OCI-LY7 (cell line): ENCODE measurements around the gene MYLK. TPM values are rescaled to one million over a fixed set of nuclear protein-coding genes. Genes with fewer than 3 reads are reported as not detected.

Source experiments
- BruUV-seq: library from RNA; stranded (reverse); fragments of 400-500 nt; replicated peaks from 2 replicates; lab custom pipeline; 2021; lab: Mats Ljungman, UMichigan
- CTCF ChIA-PET: fragments of 300-600 bp; sonication (Branson Sonifier 250); formaldehyde crosslinking; loops from one replicate; lab custom pipeline; 2022; ENCODE audit warnings: antibody characterized with exemption; ENCODE audit not compliant: unreplicated experiment; lab: Charles Lee
- POLR2A ChIA-PET: fragments of 300-600 bp; sonication (Branson Sonifier 250); formaldehyde crosslinking; loops from one replicate; lab custom pipeline; 2022; ENCODE audit warnings: antibody characterized with exemption; lab: Charles Lee
- DNase-seq: peaks from one replicate; pipeline ENCODE4 v3.0.0-alpha.2; 2015; ENCODE audit warnings: low spot score
- H2AFZ ChIP-seq: fragments of 200-600 bp; sonication (generic), shearing (Covaris generic); 2 replicates; pipeline ENCODE4 v1.6.1; 2014; ENCODE audit warnings: mild to moderate bottlenecking, antibody characterized with exemption, low read length, moderate library complexity
- H3K27ac ChIP-seq: fragments of 200-600 bp; sonication (generic); 2 replicates; pipeline ENCODE4 v1.5.1; 2014; ENCODE audit warnings: mixed run types, low read depth, mild to moderate bottlenecking, moderate library complexity, low read length, inconsistent platforms; ENCODE audit not compliant: poor library complexity, severe bottlenecking
- H3K36me3 ChIP-seq: fragments of 200-600 bp; sonication (generic); 2 replicates; pipeline ENCODE4 v1.6.1; 2014; ENCODE audit warnings: mild to moderate bottlenecking, antibody characterized with exemption, low read length, moderate library complexity, mixed read lengths; ENCODE audit not compliant: insufficient read depth
- H3K4me1 ChIP-seq: fragments of 200-600 bp; sonication (generic); 2 replicates; pipeline ENCODE4 v1.5.1; 2014; ENCODE audit warnings: mild to moderate bottlenecking, low read length; ENCODE audit not compliant: insufficient read depth, poor library complexity, severe bottlenecking
- H3K4me2 ChIP-seq: fragments of 200-600 bp; sonication (generic); 2 replicates; pipeline ENCODE4 v1.6.1; 2014; ENCODE audit warnings: mild to moderate bottlenecking, low read length
- H3K4me3 ChIP-seq: fragments of 200-600 bp; sonication (generic); 2 replicates; pipeline ENCODE4 v1.5.1; 2014; ENCODE audit warnings: mild to moderate bottlenecking, low read depth, low read length; ENCODE audit not compliant: poor library complexity, severe bottlenecking
- H3K79me2 ChIP-seq: fragments of 200-600 bp; sonication (generic); 2 replicates; pipeline ENCODE4 v1.6.1; 2016; ENCODE audit warnings: low read depth, mild to moderate bottlenecking, low read length, moderate library complexity, mixed read lengths; ENCODE audit not compliant: insufficient read depth
- H3K9me2 ChIP-seq: fragments of 200-600 bp; sonication (generic); 2 replicates; pipeline ENCODE4 v1.6.1; 2016; ENCODE audit warnings: mild to moderate bottlenecking, low read length, mixed read lengths; ENCODE audit not compliant: insufficient read depth
- H3K9me3 ChIP-seq: fragments of 200-600 bp; sonication (generic); 2 replicates; pipeline ENCODE4 v1.6.1; 2014; ENCODE audit warnings: mild to moderate bottlenecking, mixed run types, low read length, mixed read lengths
- H4K20me1 ChIP-seq: fragments of 200-600 bp; sonication (generic); 2 replicates; pipeline ENCODE4 v1.6.1; 2014; ENCODE audit warnings: mild to moderate bottlenecking, antibody characterized with exemption, low read length, moderate library complexity, mixed read lengths; ENCODE audit not compliant: insufficient read depth
- CTCF ChIP-seq: fragments of 200-600 bp; sonication (generic); conservative IDR thresholded peaks from 2 replicates; pipeline ENCODE4 v1.5.1; 2014; ENCODE audit warnings: mild to moderate bottlenecking, antibody characterized with exemption, low read length, moderate library complexity, mixed read lengths
- EZH2phosphoT487 ChIP-seq: fragments of 200-600 bp; sonication (generic); IDR thresholded peaks from 2 replicates; pipeline ENCODE4 v1.6.1; 2018; ENCODE audit warnings: low read depth, borderline replicate concordance, mild to moderate bottlenecking, mixed run types, antibody characterized with exemption, low read length, moderate library complexity, mixed read lengths
- intact Hi-C: fragments of 100-400 bp; cut with micrococcal nuclease; formaldehyde crosslinking; loops from one replicate; pipeline ENCODE4 v1.10.0; 2022; ENCODE audit not compliant: unreplicated experiment
- total RNA-seq, 2 experiments: library from RNA; depleted of rRNA in 1 of 2; stranded (reverse); fragments of >200 nt in 1 of 2; shearing (Covaris generic) in 1 of 2; gene quantifications; 2 replicates each; pipeline ENCODE4 v1.2.3, GENCODE V29; 2014 to 2022

MYLK gene
- total RNA-seq, 2 experiments from 2014 or later, result not detected

- POLR2A ChIA-PET, result no interaction called here
Measured at GRCh38 chr3:123634149-123635051, 249.7 kb downstream of the MYLK start.

GRCh38 chr3:123633530-123633929, 250.6 kb downstream of the MYLK start:
- H3K27ac ChIP-seq, result no peak overlapping the region
- CTCF ChIA-PET, result no interaction called here
- H3K79me2 ChIP-seq, result no peaks in the 10 kb centered on the region
- H3K9me3 ChIP-seq, result no peaks in the 10 kb centered on the region
- H2AFZ ChIP-seq, result no peak overlapping the region
- no TSS peak for BruUV-seq
- intact Hi-C loops, result no loop called here
- POLR2A ChIA-PET, result no interaction called here
- no peak for DNase-seq
- no peak overlapping the region for H3K4me3 ChIP-seq
- H4K20me1 ChIP-seq, result no peaks in the 10 kb centered on the region
- H3K36me3 ChIP-seq, result no peaks in the 10 kb centered on the region
- TF ChIP-seq EZH2phosphoT487, result no peak
- no peak for TF ChIP-seq CTCF
- H3K4me2 ChIP-seq, result no peak overlapping the region
- H3K4me1 ChIP-seq, result no peaks in the 10 kb centered on the region
- H3K9me2 ChIP-seq, result no peaks in the 10 kb centered on the region

More at GRCh38 chr3:123634149-123635051, 249.7 kb downstream of the MYLK start:
- no TSS peak for BruUV-seq
- H3K4me2 ChIP-seq, result no peak overlapping the region
- H3K4me1 ChIP-seq, result no peaks in the 10 kb centered on the region
- H3K36me3 ChIP-seq, result no peaks in the 10 kb centered on the region
- DNase-seq, result no peak
- no peaks in the 10 kb centered on the region for H3K79me2 ChIP-seq
- no peaks in the 10 kb centered on the region for H3K9me3 ChIP-seq
- H3K27ac ChIP-seq, result no peak overlapping the region
- CTCF ChIA-PET, result no interaction called here
- intact Hi-C loops, result no loop called here
- H3K4me3 ChIP-seq, result no peak overlapping the region
- H2AFZ ChIP-seq, result no peak overlapping the region
- no peaks in the 10 kb centered on the region for H3K9me2 ChIP-seq
- no peaks in the 10 kb centered on the region for H4K20me1 ChIP-seq
- TF ChIP-seq CTCF (no peak), EZH2phosphoT487 (no peak)

- no peak overlapping the region for H3K27ac ChIP-seq
- TF ChIP-seq CTCF, result no peak
- no peak for TF ChIP-seq EZH2phosphoT487
- no peaks in the 10 kb centered on the region for H3K9me2 ChIP-seq
- H4K20me1 ChIP-seq, result no peaks in the 10 kb centered on the region
- DNase-seq, result no peak
- H3K79me2 ChIP-seq, result no peaks in the 10 kb centered on the region
- H3K4me2 ChIP-seq, result no peak overlapping the region
- ChIA-PET CTCF (no interaction called here), POLR2A (no interaction called here)
- H2AFZ ChIP-seq, result no peak overlapping the region
- BruUV-seq, result no TSS peak
- no peaks in the 10 kb centered on the region for H3K9me3 ChIP-seq
- no peaks in the 10 kb centered on the region for H3K36me3 ChIP-seq
- intact Hi-C loops, result no loop called here
- H3K4me1 ChIP-seq, result no peaks in the 10 kb centered on the region
- no peak overlapping the region for H3K4me3 ChIP-seq
Measured at GRCh38 chr3:123632161-123632655, 251.9 kb downstream of the MYLK start.
